ENCODE results near the gene CACHD1.

The CACHD1 gene

DNA sequence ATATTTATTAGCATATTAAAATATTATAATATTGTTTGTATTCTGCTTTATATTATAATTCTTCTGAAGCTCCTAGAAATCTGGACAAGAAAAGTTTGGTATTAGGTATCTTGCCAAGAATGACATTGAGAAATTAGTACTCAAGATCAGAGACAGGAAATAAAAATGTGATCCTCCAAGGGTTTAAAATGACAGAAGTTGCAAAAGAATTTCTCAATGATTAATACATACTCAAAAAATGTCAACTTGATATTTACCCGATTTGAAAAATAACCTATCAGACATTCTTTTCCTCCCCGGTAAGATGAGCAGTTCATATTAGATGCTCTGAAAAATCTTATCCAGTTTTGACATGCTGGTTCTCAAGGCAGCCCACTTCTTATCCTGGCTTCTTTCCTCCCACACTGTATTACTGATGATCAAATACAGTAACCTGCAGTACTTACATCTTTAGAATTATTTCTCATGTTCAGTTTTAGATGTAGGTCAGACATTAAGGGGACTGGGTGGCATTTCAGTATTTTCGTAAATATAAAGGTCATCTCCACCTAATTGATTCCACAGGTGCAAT lies 55.3 kb downstream of the CACHD1 start:
- DNase-seq = no peak

DNA sequence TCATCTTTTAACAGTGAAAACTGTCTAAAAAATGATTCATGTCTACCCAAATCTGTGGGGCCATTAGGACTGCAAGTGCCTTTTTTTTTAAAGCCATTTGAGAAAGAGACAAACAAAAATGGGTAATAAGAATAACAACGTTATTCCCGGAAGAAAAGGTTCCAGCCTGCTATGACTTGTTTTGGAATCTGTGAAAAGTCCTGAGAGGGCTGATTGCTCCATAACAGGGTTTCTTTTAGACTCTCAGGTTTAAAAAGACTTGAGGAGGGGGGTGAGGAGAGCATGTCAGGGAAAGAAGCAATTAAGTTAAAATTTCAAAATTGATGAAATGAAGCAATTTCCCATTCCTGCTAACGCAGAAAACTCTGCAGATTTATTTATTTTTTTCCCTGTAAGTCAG lies 56.4 kb downstream of the CACHD1 start:
- no peak for DNase-seq

DNA sequence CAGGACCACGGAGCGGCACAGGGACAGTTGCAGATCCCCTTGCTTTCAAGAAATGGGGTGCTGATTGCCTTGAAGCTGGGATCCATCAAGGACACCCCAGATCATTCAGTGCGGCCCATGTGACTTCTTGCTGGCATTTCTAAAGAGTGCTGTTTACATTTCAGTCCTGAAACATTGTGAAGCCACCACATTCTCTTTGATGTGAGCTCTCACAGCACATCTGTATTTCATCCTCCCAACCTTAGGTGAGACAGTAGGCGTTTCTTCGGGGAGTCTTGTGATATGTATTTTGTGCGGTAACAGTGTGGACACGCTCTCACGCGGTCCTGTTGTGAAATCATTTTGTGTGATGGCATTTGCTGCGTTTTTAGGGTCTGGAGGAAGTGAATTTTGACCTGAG lies 57.2 kb downstream of the CACHD1 start:
- no peak for DNase-seq

DNA sequence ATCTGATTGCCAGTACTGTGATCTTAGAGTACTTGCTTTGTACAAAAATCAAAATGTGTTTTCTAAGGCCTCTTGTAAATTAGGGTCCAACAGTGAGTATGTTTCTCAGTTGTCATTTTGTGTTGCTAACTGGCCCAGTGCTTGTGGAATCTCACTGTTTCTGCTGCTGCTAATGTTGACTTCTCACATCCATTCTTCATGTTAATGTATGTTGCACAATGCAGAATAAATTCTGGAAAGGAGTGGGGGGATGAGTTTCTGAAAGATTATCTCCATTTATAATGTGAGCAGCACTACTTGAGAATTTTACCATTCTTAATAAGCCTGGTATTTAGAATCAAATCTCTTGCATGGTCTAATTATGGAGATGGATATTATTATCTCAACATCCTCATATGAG lies 57.9 kb downstream of the CACHD1 start:
- no peak for DNase-seq

DNA sequence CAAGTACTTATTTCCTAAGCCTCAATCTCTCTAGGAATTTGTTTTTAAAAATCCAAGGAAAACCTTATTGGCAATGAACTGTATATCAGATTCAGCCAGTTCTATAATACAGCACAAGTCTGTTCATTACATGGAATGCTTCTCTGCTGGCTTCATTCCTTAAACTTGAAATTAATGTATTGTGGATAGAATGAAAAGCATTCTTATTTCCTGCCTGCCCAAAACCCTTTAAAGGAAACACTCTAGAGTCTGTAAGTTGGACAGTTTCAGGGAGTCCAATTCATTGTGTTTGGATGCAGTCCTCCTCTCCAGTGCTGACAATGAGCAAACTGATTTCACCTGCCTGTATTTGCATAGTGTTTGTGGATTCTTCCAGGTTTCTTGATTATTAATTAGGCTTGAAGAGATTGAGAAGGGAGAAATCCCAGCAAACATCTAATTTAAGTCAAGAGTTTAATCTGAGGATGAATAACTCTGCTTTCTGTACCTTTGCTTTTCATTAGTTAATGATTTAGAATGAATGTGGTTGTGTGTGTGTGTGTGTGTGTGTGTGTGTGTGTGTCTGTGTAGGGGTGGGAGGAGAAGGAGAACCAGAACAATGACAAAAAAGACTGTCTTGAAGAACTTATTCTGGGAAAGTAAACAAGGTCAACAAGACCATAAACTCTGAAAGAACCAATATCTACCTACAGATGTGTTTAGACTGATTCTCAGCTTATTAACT lies 61.2 kb downstream of the CACHD1 start:
- DNase-seq = no peak

DNA sequence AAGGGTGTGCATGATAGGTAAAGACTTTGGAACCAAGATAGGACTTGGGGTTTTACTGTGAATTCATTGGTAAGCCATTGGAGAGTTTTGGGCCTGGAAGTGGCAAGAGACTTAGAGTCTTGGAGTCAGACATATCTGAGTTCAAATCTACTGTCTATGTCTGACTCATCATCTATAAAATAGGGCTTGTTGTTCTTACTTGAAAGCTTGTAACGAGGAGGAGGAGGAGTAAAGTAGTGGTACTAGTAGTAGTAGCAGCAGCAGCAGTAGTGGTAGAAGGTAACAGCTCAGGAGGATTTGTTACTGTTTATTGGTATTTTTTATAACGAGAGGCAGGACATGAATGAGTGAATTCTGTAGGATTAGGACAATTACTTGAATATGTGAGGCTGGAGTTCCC lies 62.7 kb downstream of the CACHD1 start:
- no peak for DNase-seq

DNA sequence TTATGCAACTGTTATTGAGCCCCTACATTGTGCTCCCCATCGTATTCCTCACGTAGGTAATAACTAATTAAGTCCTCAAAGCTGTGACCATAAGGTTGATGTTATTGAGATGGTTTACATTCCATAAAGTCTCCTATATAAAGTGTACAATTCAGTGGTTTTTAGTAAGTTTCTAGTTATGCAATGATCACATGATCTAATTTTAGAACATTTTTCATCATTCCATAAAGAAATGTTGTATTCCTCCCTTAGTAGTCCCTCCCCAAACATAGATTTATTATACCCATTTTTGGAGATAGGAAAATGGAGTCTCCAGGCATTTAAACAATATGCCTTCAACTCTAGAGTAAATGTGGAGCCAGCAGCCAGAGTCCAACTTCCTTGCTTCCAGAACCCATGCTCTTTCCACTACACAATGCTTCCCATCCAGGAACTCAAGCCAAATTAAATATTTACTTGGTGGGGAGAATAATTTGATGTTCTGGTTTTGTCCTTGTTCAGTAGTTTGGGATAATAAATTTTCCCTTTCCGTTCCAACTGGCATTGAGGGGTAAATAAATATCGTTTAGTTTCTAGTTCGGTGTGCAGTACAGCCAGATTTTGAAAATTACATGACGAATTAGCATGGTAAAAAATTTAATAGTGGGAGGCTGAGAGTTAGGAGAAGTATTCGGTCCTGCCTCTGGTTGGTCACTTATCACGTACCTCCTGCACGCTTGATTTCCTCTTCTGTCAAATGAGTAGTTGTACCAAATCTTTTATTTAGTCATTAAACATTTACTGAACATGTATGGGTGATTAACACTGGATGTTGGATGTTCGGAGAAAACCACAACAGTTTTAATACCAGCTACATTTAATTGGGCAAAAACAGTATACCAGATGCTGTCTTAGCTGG lies 66.3 kb downstream of the CACHD1 start:
- no peak for DNase-seq

DNA sequence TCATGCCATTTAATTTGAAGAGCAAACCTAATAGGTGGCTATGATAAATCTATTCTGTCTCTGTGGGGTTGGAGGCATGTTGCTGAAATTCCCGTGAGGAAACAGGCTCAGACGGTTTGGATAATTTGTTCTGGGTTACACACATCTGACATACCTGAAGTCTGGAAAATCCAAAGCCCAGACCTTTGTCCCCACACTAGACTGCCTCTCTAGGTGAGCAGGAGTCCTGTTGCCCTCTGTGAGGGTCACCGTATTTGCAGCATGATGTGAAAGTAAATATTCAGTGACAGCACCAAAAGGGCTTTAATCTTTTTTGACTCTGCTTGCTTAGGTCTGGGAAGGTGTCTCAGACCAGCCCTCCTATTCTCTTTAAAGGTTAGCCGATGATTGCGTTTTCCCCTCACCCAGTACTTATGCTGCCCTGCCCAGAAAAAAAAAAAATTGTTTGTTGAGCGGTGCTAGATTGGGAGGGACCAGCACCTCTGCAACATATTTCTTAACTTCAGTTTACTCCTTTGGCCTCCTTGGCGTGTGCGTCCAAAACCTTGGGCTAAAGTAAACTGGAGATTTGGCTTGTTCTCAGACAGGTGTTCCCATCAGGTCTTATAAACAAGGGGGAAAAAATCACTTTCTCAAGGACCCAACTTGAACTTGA lies 67.0 kb downstream of the CACHD1 start:
- DNase-seq = no peak

DNA sequence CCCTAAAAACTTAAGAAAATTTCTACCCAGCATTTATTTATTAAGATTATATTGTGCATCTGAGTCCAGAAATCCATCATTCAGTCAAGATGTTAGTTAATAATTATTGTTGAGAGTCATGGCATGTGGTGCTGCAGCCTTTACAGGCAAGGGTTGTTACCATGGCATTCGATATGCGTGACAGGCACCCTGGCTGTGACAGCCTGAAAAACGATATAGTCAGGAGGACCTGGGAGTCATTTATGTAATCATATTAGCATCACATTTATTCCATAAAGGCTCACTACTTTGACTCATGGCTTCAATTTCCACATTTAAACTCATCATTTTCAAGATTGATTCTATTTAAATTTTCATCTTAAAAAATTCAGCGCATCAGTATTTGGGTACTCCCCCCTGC lies 68.0 kb downstream of the CACHD1 start:
- no peak for DNase-seq

DNA sequence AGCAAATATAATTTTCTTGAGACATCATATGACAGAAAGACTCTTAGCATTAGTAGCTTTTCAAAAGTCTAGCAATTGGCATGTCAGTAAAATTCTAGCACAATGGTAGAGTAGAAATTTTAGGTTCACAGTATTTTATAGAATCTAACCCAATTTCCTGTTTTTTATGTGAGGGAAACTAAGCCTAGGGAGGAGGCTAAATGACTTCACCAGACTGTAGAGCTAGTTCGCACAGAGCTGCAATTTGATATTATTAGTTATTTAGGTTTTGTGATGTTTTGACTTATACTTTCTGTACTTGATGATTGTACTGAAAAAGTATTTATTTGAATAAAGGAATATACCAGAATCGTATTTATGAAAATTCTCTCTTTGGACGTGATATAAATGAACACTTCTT lies 68.5 kb downstream of the CACHD1 start:
- no peak for DNase-seq

DNA sequence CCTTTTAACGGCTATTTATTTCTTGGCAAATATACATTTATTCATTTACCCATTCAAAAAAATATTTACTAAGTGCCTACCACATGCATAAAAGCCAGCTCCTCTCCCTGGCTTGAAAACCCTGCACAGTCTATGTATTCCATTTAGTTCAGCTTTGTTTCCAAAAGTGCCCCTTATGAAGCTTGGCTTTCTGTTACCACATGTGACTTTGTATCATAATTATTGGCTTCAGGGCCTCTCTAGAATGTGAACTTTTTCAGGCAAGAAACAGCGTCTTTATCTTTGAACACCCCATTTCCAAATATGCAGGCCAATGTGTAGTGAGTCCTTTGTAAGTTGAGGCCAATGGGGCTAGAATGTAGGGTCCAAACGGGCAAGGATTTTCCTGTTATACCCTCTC lies 69.4 kb downstream of the CACHD1 start:
- no peak for DNase-seq

DNA sequence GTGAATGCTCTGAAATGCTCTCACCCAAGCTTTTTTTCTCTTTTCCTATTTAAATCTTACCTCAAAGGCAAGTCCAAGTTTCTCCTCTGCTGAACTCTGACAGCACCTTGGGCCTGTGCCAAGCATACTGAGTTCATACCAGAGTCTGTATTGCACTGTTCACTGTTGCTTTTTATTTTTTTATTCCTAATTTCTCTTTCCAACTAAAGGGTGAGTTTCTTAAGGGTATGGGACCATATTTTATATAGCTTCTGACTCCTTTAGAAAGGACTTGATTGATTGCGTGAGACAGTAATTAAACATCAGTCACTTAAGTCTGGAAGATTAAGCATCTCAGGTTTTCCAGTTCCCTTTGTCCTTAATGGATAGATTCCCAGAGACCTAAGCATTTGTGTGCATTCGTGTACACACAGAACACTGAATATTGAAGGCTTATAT lies 69.9 kb downstream of the CACHD1 start:
- no peak for DNase-seq

DNA sequence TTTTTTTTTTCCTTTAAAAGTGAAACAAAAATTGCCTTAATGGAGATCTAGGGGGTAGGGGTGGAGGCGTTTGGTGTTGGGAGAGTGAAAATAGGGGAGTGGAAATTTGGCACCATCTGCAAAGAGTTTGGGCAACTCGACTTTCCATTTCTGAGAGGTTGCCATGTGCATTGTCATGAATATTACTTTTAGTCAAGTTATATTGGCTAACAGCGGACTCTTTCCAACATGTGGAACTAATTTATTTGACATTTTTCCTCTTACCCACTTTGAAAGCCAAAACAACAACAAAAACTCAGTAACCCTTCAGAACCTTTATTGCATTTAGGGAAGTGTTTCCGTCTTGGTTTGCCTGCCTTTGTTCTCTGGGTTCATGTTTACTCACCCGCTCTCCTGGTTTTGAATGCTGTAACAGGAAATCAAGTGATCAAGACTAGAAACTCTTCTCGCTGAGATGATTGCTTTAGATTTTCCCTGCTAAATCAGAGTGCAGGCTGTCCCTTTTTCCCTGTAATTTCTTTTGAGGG lies 70.4 kb downstream of the CACHD1 start:
- no peak for DNase-seq

DNA sequence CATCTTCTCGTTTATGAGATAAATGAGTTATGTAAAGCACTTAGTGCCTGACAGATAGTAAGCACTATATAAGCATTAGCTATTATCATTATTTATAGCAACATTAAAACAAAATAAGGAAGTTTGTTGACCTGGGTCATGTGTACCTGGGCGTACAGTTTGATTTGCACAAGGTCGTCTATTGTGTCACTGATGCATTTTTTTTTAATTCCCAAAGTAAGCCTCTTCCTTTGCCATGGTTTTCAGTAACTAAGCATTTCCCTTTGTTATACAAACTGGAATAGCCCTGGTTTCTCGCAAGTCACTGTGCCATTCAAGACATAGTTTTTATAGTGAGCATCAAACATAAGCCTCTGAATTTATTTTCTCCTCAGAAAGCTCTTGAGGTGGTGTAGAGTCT lies 72.2 kb downstream of the CACHD1 start:
- no peak for DNase-seq

DNA sequence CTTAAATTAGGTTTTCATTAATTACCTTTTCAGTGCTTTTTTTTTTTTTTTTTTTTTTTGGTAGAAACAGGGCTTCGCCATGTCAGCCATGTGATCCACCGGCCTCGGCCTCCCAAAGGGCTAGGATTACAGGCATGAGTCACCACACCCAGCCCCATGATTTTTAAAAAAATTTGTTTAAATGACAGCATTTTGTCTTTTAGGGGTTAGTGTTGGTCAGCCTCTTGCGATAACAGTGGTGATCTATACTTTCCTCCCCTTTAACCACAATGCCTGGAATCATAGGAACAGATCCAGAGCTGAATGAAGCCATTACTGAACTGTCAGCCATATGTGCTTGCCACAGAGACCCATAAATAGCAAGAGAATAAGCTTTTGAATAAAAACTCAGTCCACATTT lies 73.9 kb downstream of the CACHD1 start:
- no peak for DNase-seq

DNA sequence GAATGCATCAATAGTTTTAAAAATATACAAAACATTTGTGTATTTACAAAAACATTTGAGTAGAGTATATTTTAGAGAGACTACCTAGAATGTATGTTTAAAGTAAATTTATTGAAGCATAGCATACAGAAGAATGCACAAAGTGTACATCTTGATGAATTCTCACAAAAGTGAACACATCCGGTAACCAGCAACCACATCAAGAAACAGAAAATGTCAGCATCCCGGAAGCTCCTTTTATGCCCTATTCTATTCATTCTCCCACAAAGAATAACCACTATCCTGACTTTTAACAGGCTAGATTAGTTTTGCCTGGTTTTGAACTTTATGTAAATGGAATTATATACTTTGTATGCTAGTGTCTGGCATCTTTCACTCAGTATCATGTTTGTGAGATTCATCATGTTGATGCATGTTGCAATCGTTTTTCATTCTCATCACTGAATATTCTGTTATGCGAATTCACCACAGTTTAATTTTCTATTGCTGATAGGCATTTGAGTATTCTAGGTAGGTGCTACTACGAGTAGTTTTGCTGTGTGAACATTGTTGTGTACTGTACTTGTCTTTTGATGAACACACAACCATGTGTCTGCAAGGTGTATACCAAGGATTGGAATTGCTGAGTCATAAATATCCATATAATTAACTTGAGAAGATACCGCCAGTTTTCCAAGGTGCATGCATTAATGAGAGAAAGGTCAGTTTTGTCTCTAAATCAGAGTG lies 75.4 kb downstream of the CACHD1 start:
- DNase-seq = no peak

DNA sequence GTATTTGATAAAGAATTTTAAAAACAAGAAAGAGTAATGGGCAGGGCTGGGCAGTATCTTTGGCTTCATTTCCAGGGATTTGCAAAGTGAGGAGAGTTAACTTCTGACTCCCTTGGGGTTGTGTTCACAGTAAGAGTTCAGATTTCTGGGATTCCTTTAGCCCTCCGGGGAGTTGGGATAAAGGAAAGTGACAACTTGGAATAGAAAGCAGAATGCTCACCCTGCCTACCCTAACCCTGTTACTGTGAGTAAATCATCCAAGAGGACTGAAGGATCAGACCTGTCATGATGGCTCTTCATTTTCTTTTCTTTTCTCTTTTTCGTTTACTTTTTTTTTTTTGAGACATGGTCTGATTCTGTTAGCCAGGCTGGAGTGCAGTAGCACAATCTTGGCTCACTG lies 76.1 kb downstream of the CACHD1 start:
- DNase-seq = no peak

DNA sequence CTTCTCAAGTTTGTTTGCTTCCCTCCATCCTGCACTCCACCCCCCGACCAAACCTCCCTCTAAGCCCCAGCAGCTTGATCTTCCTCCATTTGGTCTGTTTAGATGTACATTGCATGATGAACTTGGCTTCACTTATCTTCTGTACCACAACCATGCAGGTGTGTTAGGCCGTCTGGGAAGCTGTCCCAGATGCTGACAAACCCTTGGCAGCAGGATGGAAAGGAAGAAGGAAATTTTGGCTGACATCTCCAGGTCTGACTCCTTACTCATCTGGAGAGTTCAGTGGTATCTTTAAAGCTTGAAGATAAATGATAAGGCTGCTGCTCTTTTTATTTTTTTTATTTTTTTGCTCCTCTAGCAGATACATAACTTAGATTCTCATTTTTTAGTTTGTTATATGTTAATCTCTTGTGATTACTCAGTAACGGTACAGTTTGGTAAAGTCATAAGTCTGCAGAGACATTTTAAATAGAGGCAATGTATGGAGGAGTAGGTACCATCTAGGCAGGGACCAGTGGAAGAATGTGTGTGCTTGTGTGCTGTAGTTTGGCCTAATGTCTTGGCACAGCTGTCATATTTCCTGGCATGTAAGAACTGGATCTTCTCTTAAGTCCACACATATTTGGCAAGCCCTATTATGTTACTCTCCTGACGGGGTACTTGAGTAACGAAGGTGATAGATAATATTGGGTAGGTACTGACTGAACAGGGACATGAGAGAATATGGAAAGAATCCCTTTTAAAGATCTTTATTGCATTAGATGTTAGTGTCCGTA lies 79.7 kb downstream of the CACHD1 start:
- no peak for DNase-seq

DNA sequence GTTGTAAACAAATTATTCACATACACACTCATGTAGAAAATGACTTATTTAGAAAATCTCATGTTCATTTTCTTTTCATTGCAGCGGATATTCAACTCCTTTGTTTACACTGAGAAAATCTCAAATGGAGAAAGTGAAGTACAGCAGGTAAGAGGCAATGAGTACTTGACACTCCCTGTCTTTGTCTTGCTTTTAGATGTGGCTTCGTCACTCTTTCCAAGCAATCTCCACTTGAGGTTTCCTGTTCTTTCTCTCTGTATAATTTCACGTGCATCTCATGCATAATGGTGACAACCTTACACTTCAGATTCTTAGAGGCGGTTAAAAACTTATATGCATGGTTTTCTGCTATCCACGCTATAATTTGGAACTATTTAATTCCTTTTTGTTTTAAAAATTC lies 80.6 kb downstream of the CACHD1 start:
- DNase-seq = no peak

DNA sequence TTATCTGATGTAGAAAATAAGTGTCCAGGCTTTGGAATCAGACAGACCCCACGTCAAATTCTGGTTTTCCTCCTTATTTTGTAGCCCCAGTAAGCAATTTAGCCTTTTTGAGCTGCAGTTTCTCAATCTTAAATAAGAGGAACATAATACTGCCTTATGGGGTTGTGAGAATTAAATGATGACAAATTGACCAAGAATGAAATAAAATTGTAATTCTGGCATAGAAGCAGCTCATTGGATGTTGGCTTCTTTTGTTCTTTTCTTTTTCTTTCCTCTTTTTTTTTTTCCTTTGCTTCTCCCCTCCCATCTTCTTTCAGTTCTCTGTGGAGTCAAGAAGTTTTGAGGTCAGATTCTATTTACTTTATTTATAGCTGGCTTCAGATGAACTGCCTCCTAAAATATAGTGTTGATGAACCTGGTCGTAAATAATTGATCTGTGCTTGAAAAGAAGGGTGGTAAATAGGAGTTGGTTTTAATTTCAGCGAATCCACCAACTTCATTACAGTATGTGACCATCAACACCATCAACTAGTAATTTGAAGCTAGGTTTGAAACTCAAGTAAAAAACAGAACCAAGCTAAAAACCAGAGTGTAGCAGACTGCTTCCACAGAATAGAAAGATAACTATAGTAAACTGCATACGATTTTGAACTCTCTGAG lies 81.1 kb downstream of the CACHD1 start:
- DNase-seq = no peak

DNA sequence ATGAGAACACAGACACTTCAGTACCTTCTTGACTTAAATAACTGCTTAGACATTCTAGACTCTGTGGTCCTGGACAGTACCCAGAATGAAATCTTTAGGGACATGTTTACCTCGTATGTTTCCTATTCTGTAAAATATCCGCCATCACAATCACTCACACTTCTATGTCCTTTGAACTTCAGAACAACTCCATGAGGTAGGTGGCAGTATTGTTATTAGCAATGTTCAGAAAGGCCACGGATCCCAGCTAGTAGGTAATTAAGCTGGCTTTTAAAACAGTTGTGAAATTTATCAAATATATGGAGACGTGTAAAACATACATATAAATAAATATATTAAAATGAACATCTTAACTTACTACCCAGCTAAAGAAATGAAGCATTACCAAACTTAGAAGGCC lies 83.4 kb downstream of the CACHD1 start:
- no peak for DNase-seq

Data from inflammatory macrophage treated with lipopolysaccharide for 1 hour (primary cell).